Choroid plexus epithelial cell (primary cell): ENCODE results near the gene MYO9A.

Experiments
- DNase-seq: peaks from one replicate; pipeline ENCODE4 v3.0.0-alpha.2; 2010; ENCODE audit warnings: low read depth
- H3K4me3 ChIP-seq: 2 replicates; pipeline ENCODE4 v1.5.1; 2011; ENCODE audit warnings: low read depth, mild to moderate bottlenecking, control low read depth, low read length, moderate library complexity
- TF ChIP-seq, protein P1 (sequence below): conservative IDR thresholded peaks from 2 replicates; pipeline ENCODE4 v1.5.1; 2011; ENCODE audit warnings: low read depth, mild to moderate bottlenecking, control low read depth, inconsistent platforms, low read length, moderate library complexity

MYO9A gene

DNA sequence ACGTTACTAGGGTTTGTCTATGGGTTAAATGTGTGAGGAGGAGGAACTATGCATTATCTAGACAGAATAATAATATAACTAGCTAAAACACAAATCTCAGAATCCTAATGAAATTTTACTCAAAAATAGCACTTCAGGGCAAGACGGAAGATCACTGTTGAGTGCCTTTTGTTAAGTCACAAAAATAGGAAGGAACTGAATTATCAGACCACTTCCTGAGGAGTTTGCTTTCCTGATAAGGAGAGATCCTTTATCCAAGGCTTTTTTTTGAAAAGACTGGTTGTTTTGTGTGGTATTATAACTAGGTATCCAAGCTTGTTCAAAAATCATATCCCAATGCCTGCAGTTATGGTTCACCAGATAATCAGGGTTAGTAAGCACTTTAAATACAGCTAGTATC is 273.0 kb downstream of the MYO9A start:
- DNase-seq, result no peak
- TF ChIP-seq, protein P1, sequence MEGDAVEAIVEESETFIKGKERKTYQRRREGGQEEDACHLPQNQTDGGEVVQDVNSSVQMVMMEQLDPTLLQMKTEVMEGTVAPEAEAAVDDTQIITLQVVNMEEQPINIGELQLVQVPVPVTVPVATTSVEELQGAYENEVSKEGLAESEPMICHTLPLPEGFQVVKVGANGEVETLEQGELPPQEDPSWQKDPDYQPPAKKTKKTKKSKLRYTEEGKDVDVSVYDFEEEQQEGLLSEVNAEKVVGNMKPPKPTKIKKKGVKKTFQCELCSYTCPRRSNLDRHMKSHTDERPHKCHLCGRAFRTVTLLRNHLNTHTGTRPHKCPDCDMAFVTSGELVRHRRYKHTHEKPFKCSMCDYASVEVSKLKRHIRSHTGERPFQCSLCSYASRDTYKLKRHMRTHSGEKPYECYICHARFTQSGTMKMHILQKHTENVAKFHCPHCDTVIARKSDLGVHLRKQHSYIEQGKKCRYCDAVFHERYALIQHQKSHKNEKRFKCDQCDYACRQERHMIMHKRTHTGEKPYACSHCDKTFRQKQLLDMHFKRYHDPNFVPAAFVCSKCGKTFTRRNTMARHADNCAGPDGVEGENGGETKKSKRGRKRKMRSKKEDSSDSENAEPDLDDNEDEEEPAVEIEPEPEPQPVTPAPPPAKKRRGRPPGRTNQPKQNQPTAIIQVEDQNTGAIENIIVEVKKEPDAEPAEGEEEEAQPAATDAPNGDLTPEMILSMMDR, result no peak
- H3K4me3 ChIP-seq, result no peak overlapping the region

DNA sequence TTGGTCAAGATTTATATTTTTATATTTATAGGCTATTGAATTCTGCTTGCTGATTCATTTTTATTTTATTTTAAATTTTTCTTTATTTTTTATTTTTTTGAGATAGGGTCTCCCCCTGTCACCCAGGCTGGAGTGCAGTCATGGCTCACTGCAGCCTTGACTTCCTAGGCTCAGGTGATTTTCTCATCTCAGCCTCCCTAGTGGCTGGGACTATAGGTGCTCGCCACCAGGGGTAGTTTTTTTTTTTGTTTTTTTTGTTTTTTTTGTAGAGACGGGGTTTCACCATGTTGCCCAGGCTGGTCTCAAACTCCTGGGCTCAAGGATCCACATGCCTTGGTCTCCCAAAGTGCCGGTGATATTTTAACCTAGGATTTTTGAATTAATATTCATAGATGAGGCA is 276.4 kb downstream of the MYO9A start:
- no peak overlapping the region for H3K4me3 ChIP-seq
- TF ChIP-seq, protein P1, result no peak
- DNase-seq, result no peak

DNA sequence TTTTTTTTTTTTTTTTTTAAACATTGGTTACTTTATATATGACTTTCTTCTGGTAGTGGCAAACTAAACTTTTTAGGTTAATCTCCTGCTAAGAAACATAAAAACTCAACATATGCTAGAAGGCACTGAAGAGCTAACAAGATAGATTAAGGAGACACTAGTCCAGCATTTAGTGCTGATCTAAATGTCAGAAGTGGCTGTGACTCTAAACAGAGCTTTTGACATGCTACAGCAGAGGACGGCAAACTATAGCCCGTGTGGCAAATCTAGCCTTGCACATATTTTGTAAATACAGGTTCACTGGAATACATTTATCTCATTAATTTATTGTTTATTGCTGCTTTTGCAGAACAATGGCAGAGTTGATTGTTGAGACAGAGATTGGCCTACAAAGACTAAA is 287.0 kb downstream of the MYO9A start:
- no peak for DNase-seq
- TF ChIP-seq, protein P1, result no peak
- no peak overlapping the region for H3K4me3 ChIP-seq

DNA sequence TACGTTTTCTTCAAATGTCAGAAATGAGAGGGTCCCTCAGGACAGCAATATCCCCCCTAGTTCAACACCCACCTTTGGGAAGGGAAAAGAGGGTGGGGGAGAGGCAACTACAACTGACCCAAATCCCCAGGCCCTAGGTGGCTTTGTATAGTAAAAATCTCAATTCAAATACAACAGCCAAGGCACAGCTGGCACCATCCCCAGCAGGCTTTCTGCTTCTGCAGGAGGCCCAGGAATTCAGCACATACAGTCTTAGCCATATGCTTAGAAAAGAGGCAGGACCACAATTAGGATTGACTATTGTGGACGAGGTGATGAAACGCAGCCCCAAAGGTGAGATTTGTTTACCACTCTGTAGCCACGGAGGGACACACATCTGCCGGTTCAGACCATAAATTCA is 291.8 kb downstream of the MYO9A start:
- H3K4me3 ChIP-seq, result no peak overlapping the region
- TF ChIP-seq, protein P1, result no peak
- DNase-seq, result no peak

DNA sequence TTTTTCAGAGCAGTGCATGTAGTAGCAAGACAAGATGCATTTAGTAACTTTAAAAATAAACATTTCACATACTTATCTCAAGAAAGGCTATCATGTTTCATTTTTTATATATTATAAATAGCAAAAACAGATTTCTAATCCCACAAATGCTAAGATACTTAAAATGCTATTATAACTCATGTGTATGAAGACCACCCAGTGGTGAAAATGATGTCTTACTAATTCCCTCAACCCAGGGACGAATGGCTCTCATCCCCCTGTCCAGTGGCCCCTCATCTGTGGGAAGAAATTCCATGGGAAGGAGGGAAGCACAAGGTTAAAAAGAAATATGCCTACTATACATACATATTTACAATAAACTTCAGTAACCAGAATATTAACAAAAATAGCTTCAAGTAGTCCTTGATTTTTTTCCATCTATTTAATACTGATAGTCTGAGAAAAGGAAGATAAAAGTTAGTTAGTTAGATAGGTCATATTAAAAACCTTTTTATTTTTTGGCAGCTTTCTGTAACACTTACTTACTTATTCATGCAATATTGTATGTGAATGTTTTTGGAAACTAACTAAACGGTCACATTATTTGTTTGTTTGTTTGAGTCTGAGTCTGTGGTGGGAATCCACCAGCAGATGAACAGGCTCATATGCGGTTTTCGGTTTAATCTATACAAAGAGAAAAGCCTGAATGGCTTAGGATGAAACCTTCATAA is 292.8 kb downstream of the MYO9A start:
- TF ChIP-seq, protein P1, result no peak
- H3K4me3 ChIP-seq, result no peak overlapping the region
- DNase-seq, result no peak

DNA sequence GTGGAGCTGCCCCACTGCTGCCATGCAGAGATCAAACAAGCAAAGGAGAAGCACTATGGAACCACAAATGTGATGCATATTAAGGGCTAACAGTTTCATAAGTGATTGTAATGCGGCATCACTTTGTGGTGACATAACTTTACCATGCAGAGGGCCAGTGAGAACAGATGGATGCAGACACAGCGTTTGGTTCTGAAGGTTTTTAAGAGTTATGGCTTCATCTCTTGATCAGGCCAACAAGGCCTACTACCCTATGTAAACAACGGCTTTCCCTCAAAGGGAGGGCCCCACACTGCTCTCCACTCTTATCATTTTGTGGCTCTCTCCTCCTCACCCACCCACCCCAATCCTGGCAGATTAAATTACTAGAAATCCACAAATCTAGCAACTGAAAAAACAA is 294.1 kb downstream of the MYO9A start:
- H3K4me3 ChIP-seq, result no peak overlapping the region
- TF ChIP-seq, protein P1, result no peak
- no peak for DNase-seq
